H4 (cell line): ENCODE results near the gene COL5A1. TPM values are rescaled to one million over a fixed set of nuclear protein-coding genes. Genes with fewer than 3 reads are reported as not detected.
"Not testable (repeated sequence)": the region's sequence is repeated elsewhere in the genome, so short reads cannot be mapped to it uniquely, and the experiment has no call there.

Experiments
- DNase-seq: peaks from one replicate; pipeline ENCODE4 v3.0.0-alpha.2; 2015; ENCODE audit warnings: low spot score
- total RNA-seq: library from RNA; depleted of rRNA; stranded (reverse); fragments of >200 nt; shearing (Covaris generic); gene quantifications from 2 replicates; pipeline ENCODE4 v1.2.3, GENCODE V29; 2014

COL5A1 gene
- total RNA-seq, 1 experiment from 2014 or later, result 32.1 TPM

- DNase-seq, result no peak
Measured at GRCh38 chr9:134655586-134656333, 14.2 kb downstream of the COL5A1 start.

- DNase-seq, result peak; percentile 34
Measured at GRCh38 chr9:134656334-134657006, 14.9 kb downstream of the COL5A1 start.

- no peak for DNase-seq
Measured at GRCh38 chr9:134657666-134658377, 16.2 kb downstream of the COL5A1 start.

- no peak for DNase-seq
Measured at GRCh38 chr9:134658378-134658955, 16.9 kb downstream of the COL5A1 start.

GRCh38 chr9:134659688-134660131 is 18.1 kb downstream of the COL5A1 start:
- no peak for DNase-seq

GRCh38 chr9:134660407-134660806 is 18.8 kb downstream of the COL5A1 start:
- DNase-seq, result no peak

GRCh38 chr9:134661299-134661698 is 19.7 kb downstream of the COL5A1 start:
- DNase-seq, result no peak

GRCh38 chr9:134661791-134662142 is 20.2 kb downstream of the COL5A1 start:
- DNase-seq, result no peak

- DNase-seq, result no peak
Measured at GRCh38 chr9:134662143-134662876, 20.7 kb downstream of the COL5A1 start.

GRCh38 chr9:134663084-134663483 is 21.5 kb downstream of the COL5A1 start:
- no peak for DNase-seq

- DNase-seq, result no peak
Measured at GRCh38 chr9:134663753-134664415, 22.3 kb downstream of the COL5A1 start.

GRCh38 chr9:134664446-134664845 is 22.8 kb downstream of the COL5A1 start:
- no peak for DNase-seq

- no peak for DNase-seq
Measured at GRCh38 chr9:134666208-134666607, 24.6 kb downstream of the COL5A1 start.

- DNase-seq, result no peak
Measured at GRCh38 chr9:134666831-134667230, 25.2 kb downstream of the COL5A1 start.

GRCh38 chr9:134668977-134669376 is 27.4 kb downstream of the COL5A1 start:
- DNase-seq, result not testable (repeated sequence)

- DNase-seq, result no peak
Measured at GRCh38 chr9:134669399-134669955, 27.9 kb downstream of the COL5A1 start.

- DNase-seq, result no peak
Measured at GRCh38 chr9:134670042-134670525, 28.5 kb downstream of the COL5A1 start.

- DNase-seq, result no peak
Measured at GRCh38 chr9:134670851-134671281, 29.3 kb downstream of the COL5A1 start.

GRCh38 chr9:134671341-134672113 is 29.9 kb downstream of the COL5A1 start:
- no peak for DNase-seq

- DNase-seq, result no peak
Measured at GRCh38 chr9:134676361-134676760, 34.8 kb downstream of the COL5A1 start.
